Lower lobe of right lung (tissue), 2 donors: ENCODE data around the gene COL11A1. TPM values are rescaled to one million over a fixed set of nuclear protein-coding genes. Genes with fewer than 3 reads are reported as not detected.
A peak's percentile ranks its signal among the peaks of the same experiment; 100 is the strongest.
"Not testable (repeated sequence)": the region's sequence is repeated elsewhere in the genome, so short reads cannot be mapped to it uniquely, and the experiment has no call there.

ENCODE experiments used
- ATAC-seq, 2 donors: fragments of 200-7000 bp; cut with Tn5 transposase; one replicate each; pipeline ENCODE4 v1.9.1; 2020 to 2022; ENCODE audit warnings: mild to moderate bottlenecking in 2 of 2, moderate library complexity in 2 of 2
- DNase-seq: peaks from one replicate; pipeline ENCODE4 v3.0.0-alpha.2; 2020
- H3K27ac ChIP-seq: fragments of 200-600 bp; one replicate; pipeline ENCODE4 v1.8.0; 2022
- H3K27me3 ChIP-seq: fragments of 200-600 bp; one replicate; pipeline ENCODE4 v1.8.0; 2022; ENCODE audit warnings: low read depth
- H3K36me3 ChIP-seq: fragments of 200-600 bp; one replicate; pipeline ENCODE4 v1.8.0; 2022; ENCODE audit warnings: mild to moderate bottlenecking
- H3K4me1 ChIP-seq: fragments of 200-600 bp; one replicate; pipeline ENCODE4 v1.8.0; 2022
- H3K4me3 ChIP-seq: fragments of 200-600 bp; one replicate; pipeline ENCODE4 v1.8.0; 2022; ENCODE audit warnings: mild to moderate bottlenecking
- H3K9me3 ChIP-seq: fragments of 200-600 bp; one replicate; pipeline ENCODE4 v1.8.0; 2022
- intact Hi-C: fragments of 100-400 bp; cut with DNase I; formaldehyde crosslinking; loops from one replicate; pipeline ENCODE4 v1.11.0; 2022
- total RNA-seq: library from RNA; stranded (reverse); fragmentation: NEBNext Ultra II Directional; extraction: Animal tissue kit (Norgen Biotek cat#: 25700); gene quantifications from one replicate; pipeline ENCODE4 v1.2.1, GENCODE V29; 2021
- TF ChIP-seq, protein P1 (sequence below): fragments of 200-600 bp; IDR thresholded peaks from one replicate; pipeline ENCODE4 v1.8.0; 2022; ENCODE audit warnings: antibody characterized with exemption, mild to moderate bottlenecking
- donor health status: DM: no; HTN: yes; CAD: no; lungs with severe emphysema.

The COL11A1 gene
- total RNA-seq, 1 donor from 2014 or later: 0.56 TPM

DNA sequence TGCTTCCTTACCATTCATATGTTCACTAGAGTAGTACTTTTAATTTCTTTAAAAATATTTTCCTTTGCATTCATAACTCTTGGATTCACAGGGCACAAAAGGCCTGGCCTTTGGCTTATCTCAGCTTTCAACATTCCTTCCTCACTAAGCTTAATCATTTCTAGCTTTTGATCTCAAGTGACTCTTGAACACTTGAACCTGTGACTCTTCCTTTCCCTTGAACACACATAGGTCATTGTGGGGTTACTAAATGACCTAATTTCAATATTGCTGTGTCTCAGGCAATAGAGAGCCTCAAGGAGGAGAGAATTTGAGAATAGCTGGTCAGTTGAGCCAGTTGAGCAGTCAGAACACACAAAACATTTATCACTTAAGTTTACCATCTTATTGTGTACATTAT is 49.9 kb downstream of the COL11A1 start:
- H3K27me3 ChIP-seq: no peaks in the 10 kb centered on the region
- intact Hi-C loops: no loop called here
- no peak overlapping the region for H3K4me3 ChIP-seq
- no peaks in the 10 kb centered on the region for H3K9me3 ChIP-seq
- no peak overlapping the region for H3K27ac ChIP-seq
- ATAC-seq: peak; percentile 82 to 93
- H3K4me1 ChIP-seq: no peaks in the 10 kb centered on the region
- H3K36me3 ChIP-seq: no peaks in the 10 kb centered on the region
- DNase-seq: no peak
- TF ChIP-seq, protein P1, sequence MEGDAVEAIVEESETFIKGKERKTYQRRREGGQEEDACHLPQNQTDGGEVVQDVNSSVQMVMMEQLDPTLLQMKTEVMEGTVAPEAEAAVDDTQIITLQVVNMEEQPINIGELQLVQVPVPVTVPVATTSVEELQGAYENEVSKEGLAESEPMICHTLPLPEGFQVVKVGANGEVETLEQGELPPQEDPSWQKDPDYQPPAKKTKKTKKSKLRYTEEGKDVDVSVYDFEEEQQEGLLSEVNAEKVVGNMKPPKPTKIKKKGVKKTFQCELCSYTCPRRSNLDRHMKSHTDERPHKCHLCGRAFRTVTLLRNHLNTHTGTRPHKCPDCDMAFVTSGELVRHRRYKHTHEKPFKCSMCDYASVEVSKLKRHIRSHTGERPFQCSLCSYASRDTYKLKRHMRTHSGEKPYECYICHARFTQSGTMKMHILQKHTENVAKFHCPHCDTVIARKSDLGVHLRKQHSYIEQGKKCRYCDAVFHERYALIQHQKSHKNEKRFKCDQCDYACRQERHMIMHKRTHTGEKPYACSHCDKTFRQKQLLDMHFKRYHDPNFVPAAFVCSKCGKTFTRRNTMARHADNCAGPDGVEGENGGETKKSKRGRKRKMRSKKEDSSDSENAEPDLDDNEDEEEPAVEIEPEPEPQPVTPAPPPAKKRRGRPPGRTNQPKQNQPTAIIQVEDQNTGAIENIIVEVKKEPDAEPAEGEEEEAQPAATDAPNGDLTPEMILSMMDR: no peak

DNA sequence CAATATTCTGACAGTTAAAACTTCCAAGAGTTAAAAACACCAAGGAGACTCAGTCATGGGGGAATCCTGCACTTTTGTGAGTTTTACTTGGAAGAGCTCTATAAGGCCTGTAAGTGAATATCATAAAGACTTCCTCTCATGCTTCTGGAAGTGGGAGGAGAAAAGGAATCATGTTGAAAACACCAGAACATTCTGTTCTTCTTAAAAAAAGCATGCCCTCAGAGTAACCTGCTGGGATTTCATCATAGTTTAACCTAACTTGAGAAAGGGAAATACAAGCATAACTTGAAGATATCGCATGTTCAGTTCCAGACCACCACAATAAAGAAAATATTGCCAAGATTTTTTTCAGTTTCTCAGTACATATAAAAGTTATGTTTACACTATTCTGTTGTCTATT is 51.9 kb downstream of the COL11A1 start:
- H3K4me3 ChIP-seq: no peak overlapping the region
- no peak overlapping the region for H3K27ac ChIP-seq
- ATAC-seq (peak in 1 of 2 donors; percentile 48), DNase-seq (no peak)
- no peaks in the 10 kb centered on the region for H3K27me3 ChIP-seq
- H3K4me1 ChIP-seq: no peaks in the 10 kb centered on the region
- H3K9me3 ChIP-seq: no peaks in the 10 kb centered on the region
- no peaks in the 10 kb centered on the region for H3K36me3 ChIP-seq
- intact Hi-C loops: no loop called here
- TF ChIP-seq, protein P1: no peak

DNA sequence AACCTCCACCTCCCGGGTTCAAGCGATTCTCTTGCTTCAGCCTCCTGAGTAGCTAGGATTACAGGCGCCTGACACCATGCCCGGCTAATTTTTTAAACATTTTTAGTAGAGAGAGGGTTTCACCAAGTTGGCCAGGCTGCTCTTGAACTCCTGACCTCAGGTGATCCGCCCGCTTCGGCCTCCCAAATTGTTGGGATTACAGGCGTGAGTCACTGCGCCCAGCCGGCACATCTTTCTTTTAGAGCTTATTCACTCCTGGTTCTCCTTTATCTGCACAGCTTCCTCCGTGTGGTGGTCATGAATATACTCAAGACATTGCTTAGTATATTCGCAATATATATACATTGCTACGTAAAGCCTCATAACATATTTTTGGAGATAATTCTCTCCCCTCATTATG is 80.2 kb downstream of the COL11A1 start:
- H3K9me3 ChIP-seq, H3K4me1 ChIP-seq, H3K27me3 ChIP-seq, H3K36me3 ChIP-seq, H3K4me3 ChIP-seq, ATAC-seq, DNase-seq, intact Hi-C loops, H3K27ac ChIP-seq: not testable (repeated sequence)

DNA sequence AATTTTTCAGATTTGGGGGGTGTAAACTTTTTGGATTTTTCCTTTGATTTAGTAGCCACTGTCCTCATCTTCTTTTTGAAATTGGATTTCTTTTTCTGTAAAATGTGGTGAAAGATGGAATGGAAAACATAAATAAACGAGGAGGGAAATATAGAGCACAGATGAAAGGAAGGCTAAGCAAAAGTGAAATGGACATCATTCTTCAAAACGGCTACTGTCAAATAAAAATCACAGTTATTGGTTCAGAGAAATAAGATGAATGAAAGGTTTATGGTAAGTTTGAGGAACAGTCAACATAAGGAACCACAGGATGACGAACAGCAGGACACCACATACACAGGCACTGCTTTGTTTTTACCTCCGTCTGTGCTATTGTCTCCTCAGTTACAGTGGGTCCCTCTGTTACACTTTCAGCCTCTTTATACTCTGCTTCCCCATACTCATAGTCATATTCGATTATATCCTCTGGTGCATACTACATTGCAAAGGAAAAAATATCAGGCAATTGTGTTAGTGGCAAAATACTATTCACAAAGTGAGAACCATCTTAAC is 82.4 kb downstream of the COL11A1 start:
- intact Hi-C loops: no loop called here
- no peak overlapping the region for H3K4me3 ChIP-seq
- H3K36me3 ChIP-seq: no peaks in the 10 kb centered on the region
- H3K4me1 ChIP-seq: no peaks in the 10 kb centered on the region
- H3K27ac ChIP-seq: no peak overlapping the region
- no peaks in the 10 kb centered on the region for H3K27me3 ChIP-seq
- ATAC-seq: no peak
- TF ChIP-seq, protein P1: no peak
- no peaks in the 10 kb centered on the region for H3K9me3 ChIP-seq
- DNase-seq: no peak

DNA sequence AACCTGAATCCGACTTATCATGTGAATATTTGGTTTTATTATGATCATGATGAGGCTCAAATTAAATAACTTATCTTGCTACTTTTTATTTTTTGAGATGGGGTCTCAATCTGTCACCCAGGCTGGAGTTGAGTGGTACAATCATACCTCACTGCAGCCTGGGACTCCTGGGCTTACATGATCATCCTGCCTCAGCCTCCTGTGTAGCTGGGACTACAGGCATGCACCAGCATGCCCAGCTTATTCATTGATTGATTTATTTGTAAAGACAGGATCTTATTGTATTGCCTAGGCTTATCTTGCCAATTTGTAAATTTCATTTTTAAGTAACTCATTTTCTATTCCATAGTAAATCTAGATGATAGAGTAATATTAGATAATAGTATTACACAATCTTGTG is 84.3 kb downstream of the COL11A1 start:
- H3K4me3 ChIP-seq: no peak overlapping the region
- no peaks in the 10 kb centered on the region for H3K4me1 ChIP-seq
- ATAC-seq: no peak
- no peak for DNase-seq
- H3K9me3 ChIP-seq: no peaks in the 10 kb centered on the region
- H3K27me3 ChIP-seq: no peaks in the 10 kb centered on the region
- intact Hi-C loops: no loop called here
- H3K27ac ChIP-seq: no peak overlapping the region
- TF ChIP-seq, protein P1: no peak
- H3K36me3 ChIP-seq: no peaks in the 10 kb centered on the region

DNA sequence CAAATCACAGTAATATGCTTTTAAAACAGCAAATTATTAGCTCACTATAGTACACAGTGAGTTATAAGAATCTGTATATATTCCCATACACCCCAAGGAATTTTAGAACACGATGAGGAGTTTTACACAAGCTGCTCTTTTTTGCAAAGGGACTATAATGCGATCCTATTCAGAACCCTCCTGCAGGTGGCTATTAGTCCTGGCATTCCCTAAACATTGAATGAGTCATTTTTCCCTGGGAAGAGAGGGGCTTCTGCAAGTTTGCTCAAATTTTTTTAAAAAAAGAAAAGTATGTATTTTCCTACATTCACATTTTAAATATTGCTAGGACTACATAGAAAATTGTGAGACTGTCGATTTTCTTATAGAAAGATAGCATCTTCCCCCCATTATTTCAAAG is 106.3 kb downstream of the COL11A1 start:
- no peaks in the 10 kb centered on the region for H3K27me3 ChIP-seq
- intact Hi-C loops: no loop called here

More for the DNA sequence above, 106.3 kb downstream of the COL11A1 start:
- no peaks in the 10 kb centered on the region for H3K9me3 ChIP-seq
- H3K27ac ChIP-seq: no peak overlapping the region
- no peak for ATAC-seq
- H3K4me1 ChIP-seq: no peaks in the 10 kb centered on the region
- DNase-seq: no peak
- no peaks in the 10 kb centered on the region for H3K36me3 ChIP-seq
- TF ChIP-seq, protein P1: no peak
- H3K4me3 ChIP-seq: no peak overlapping the region
